MM.1S (cell line): ENCODE data around the gene GPR176.

Experiments
- DNase-seq: peaks from one replicate; pipeline ENCODE4 v3.0.0-alpha.2; 2015
- H2AFZ ChIP-seq: fragments of 300-600 bp; sonication (generic); 2 replicates; pipeline ENCODE4 v1.6.0; 2016; ENCODE audit warnings: antibody characterized with exemption, low read length
- H3F3A ChIP-seq: fragments of 300-600 bp; sonication (generic); 2 replicates; pipeline ENCODE4 v1.6.1; 2016; ENCODE audit warnings: mild to moderate bottlenecking, antibody characterized with exemption, low read length, moderate library complexity, mixed read lengths; ENCODE audit not compliant: insufficient read depth
- H3K27ac ChIP-seq: fragments of 300-600 bp; sonication (generic); 2 replicates; pipeline ENCODE4 v1.5.1; 2016; ENCODE audit warnings: mild to moderate bottlenecking, low read length
- H3K27me3 ChIP-seq: fragments of 300-600 bp; sonication (generic); replicated peaks from 2 replicates; pipeline ENCODE4 v1.6.0; 2016; ENCODE audit warnings: low read length; ENCODE audit not compliant: insufficient read depth
- H3K36me3 ChIP-seq: fragments of 300-600 bp; sonication (generic); replicated peaks from 2 replicates; pipeline ENCODE4 v1.6.1; 2016; ENCODE audit warnings: mild to moderate bottlenecking, low read length, mixed read lengths; ENCODE audit not compliant: insufficient read depth
- H3K4me1 ChIP-seq: fragments of 300-600 bp; sonication (generic); 2 replicates; pipeline ENCODE4 v1.6.1; 2016; ENCODE audit warnings: low read length, mixed read lengths
- H3K4me2 ChIP-seq: fragments of 300-600 bp; sonication (generic); 2 replicates; pipeline ENCODE4 v1.6.0; 2016; ENCODE audit warnings: low read depth, low read length
- H3K4me3 ChIP-seq: fragments of 300-600 bp; sonication (generic); 2 replicates; pipeline ENCODE4 v1.5.1; 2016; ENCODE audit warnings: low read length, mixed read lengths
- H3K79me2 ChIP-seq: fragments of 300-600 bp; sonication (generic); 2 replicates; pipeline ENCODE4 v1.6.1; 2016; ENCODE audit warnings: mixed run types, low read length, mixed read lengths
- H3K9ac ChIP-seq: fragments of 300-600 bp; sonication (generic); 2 replicates; pipeline ENCODE4 v1.6.1; 2016; ENCODE audit warnings: low read length, mixed read lengths
- H3K9me2 ChIP-seq: fragments of 300-600 bp; sonication (generic); replicated peaks from 2 replicates; pipeline ENCODE4 v1.6.1; 2016; ENCODE audit warnings: mild to moderate bottlenecking, low read length, mixed read lengths; ENCODE audit not compliant: insufficient read depth
- H3K9me3 ChIP-seq: fragments of 300-600 bp; sonication (generic); replicated peaks from 2 replicates; pipeline ENCODE4 v1.6.1; 2016; ENCODE audit warnings: mild to moderate bottlenecking, low read length, mixed read lengths; ENCODE audit not compliant: insufficient read depth
- H4K20me1 ChIP-seq: fragments of 300-600 bp; sonication (generic); 2 replicates; pipeline ENCODE4 v1.6.1; 2016; ENCODE audit warnings: mild to moderate bottlenecking, low read length, moderate library complexity, mixed read lengths; ENCODE audit not compliant: insufficient read depth
- EZH2 ChIP-seq: fragments of 300-600 bp; sonication (generic); optimal IDR thresholded peaks from 2 replicates; pipeline ENCODE3; 2017; ENCODE audit warnings: low read depth, mild to moderate bottlenecking, antibody characterized with exemption, low read length, mixed read lengths
- EZH2phosphoT487 ChIP-seq: fragments of 300-600 bp; sonication (generic); IDR thresholded peaks from 2 replicates; pipeline ENCODE4 v1.6.1; 2018; ENCODE audit warnings: antibody characterized with exemption, low read length
- TF ChIP-seq, protein P1 (sequence below): fragments of 300-600 bp; sonication (generic); IDR thresholded peaks from 2 replicates; pipeline ENCODE4 v1.5.1; 2016; ENCODE audit warnings: antibody characterized with exemption, low read length, mixed read lengths

GPR176 gene

DNA sequence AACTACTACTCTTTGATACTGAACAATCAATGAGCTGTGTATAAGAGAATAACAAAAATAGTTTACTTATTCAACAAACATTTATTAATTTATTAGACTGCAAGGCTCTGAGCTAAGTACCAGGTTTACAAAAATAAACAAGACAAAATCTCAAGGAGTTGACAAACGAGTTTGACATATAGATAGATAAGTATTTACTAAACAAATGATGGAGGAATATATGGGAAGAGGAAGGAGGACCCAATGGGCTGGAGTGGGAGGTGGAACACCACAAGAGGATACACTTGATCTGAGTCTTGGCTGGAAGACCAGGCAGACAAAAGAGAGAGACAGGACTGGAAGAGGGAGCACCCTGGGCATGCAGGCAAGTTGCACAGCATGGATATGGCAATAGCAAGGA lies 89.9 kb downstream of the GPR176 start:
- Histone ChIP-seq H3K9ac (no peak overlapping the region), H3K79me2 (no peaks in the 10 kb centered on the region), H3K4me3 (no peak overlapping the region), H2AFZ (no peak overlapping the region), H3K36me3 (no peaks in the 10 kb centered on the region), H3F3A (no peaks in the 10 kb centered on the region), H3K4me1 (no peaks in the 10 kb centered on the region), H3K9me2 (no peaks in the 10 kb centered on the region), H3K27me3 (no peaks in the 10 kb centered on the region), H3K27ac (no peak overlapping the region), H3K4me2 (no peak overlapping the region), H3K9me3 (no peaks in the 10 kb centered on the region), H4K20me1 (no peaks in the 10 kb centered on the region)
- TF ChIP-seq EZH2phosphoT487 (no peak), EZH2 (no peak)
- TF ChIP-seq, protein P1, sequence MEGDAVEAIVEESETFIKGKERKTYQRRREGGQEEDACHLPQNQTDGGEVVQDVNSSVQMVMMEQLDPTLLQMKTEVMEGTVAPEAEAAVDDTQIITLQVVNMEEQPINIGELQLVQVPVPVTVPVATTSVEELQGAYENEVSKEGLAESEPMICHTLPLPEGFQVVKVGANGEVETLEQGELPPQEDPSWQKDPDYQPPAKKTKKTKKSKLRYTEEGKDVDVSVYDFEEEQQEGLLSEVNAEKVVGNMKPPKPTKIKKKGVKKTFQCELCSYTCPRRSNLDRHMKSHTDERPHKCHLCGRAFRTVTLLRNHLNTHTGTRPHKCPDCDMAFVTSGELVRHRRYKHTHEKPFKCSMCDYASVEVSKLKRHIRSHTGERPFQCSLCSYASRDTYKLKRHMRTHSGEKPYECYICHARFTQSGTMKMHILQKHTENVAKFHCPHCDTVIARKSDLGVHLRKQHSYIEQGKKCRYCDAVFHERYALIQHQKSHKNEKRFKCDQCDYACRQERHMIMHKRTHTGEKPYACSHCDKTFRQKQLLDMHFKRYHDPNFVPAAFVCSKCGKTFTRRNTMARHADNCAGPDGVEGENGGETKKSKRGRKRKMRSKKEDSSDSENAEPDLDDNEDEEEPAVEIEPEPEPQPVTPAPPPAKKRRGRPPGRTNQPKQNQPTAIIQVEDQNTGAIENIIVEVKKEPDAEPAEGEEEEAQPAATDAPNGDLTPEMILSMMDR: no peak
- no peak for DNase-seq

DNA sequence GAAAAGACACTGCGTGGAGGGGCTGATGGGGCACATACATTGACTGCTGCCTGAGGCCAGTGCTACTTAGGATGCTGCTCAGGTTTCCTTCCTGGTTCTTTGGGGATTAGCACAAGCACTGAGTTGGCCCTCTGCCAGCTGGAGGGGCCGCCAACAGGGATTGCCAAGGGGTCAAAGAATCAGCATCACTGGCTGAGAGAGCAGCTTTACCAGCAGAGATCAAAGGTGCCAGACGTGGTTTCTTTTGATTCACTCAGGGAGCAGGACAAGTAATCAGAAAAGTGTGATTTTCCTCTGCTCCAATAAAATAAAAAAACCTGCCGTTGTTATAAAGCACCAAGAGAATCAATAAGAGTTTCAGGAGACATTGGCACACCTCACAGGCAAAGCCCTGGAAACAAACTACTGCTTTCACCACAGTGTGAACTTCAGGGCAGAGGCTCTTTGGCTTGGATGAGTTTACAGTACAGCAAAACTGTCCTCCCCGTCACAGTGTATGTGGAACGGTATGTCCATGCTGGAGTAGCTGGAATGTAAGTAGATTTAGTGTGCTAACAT lies 91.6 kb downstream of the GPR176 start:
- Histone ChIP-seq H3K79me2 (no peaks in the 10 kb centered on the region), H3K9ac (no peak overlapping the region), H3K4me1 (no peaks in the 10 kb centered on the region), H4K20me1 (no peaks in the 10 kb centered on the region), H3F3A (no peaks in the 10 kb centered on the region), H2AFZ (no peak overlapping the region), H3K9me3 (no peaks in the 10 kb centered on the region), H3K4me2 (no peak overlapping the region), H3K27ac (no peak overlapping the region), H3K4me3 (no peak overlapping the region), H3K27me3 (no peaks in the 10 kb centered on the region), H3K9me2 (no peaks in the 10 kb centered on the region), H3K36me3 (no peaks in the 10 kb centered on the region)
- no peak for DNase-seq
- no peak for TF ChIP-seq EZH2
- TF ChIP-seq, protein P1: no peak
- TF ChIP-seq EZH2phosphoT487: no peak

GRCh38 chr15:39826975-39827374 lies 93.1 kb downstream of the GPR176 start:
- Histone ChIP-seq H3K79me2 (no peaks in the 10 kb centered on the region), H3K4me3 (no peak overlapping the region)

DNA sequence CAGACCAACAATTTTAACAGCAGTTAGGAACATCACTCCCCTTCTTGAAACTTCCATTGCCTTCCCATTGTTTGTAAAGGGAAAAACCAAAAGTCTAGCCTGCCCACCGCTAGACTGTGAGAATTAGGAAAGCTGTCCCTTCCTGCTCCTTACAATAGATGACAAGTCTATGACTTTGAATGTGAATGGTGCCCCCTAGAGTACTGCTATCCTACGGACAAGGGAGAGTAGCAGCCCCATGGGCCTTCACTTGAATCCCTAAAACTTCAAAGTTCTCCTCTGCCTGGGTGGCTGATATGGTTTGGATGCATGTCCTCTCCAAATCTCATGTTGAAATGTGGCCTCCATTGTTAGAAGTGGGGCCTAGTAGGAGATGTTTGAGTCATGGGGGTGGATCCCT lies 96.4 kb downstream of the GPR176 start:
- H3K27ac ChIP-seq: no peak overlapping the region
- no peak overlapping the region for H2AFZ ChIP-seq
- H3K9me2 ChIP-seq: no peaks in the 10 kb centered on the region
- H3K9me3 ChIP-seq: no peaks in the 10 kb centered on the region
- no peaks in the 10 kb centered on the region for H3K79me2 ChIP-seq
- no peak overlapping the region for H3K9ac ChIP-seq
- no peaks in the 10 kb centered on the region for H3K36me3 ChIP-seq
- H3K27me3 ChIP-seq: no peaks in the 10 kb centered on the region
- no peaks in the 10 kb centered on the region for H3F3A ChIP-seq
- TF ChIP-seq, protein P1: no peak
- no peak for TF ChIP-seq EZH2phosphoT487
- no peak for TF ChIP-seq EZH2
- no peak for DNase-seq
- H3K4me3 ChIP-seq: no peak overlapping the region
- no peaks in the 10 kb centered on the region for H4K20me1 ChIP-seq
- H3K4me1 ChIP-seq: no peaks in the 10 kb centered on the region
- no peak overlapping the region for H3K4me2 ChIP-seq

More at GRCh38 chr15:39826975-39827374, 93.1 kb downstream of the GPR176 start:
- no peaks in the 10 kb centered on the region for H3K4me1 ChIP-seq
- H4K20me1 ChIP-seq: no peaks in the 10 kb centered on the region
- no peaks in the 10 kb centered on the region for H3K36me3 ChIP-seq
- no peaks in the 10 kb centered on the region for H3K9me2 ChIP-seq
- no peaks in the 10 kb centered on the region for H3F3A ChIP-seq
- no peak for DNase-seq
- no peak overlapping the region for H3K9ac ChIP-seq
- no peak overlapping the region for H3K4me2 ChIP-seq
- H3K9me3 ChIP-seq: no peaks in the 10 kb centered on the region
- no peak overlapping the region for H2AFZ ChIP-seq
- no peak for TF ChIP-seq EZH2
- H3K27me3 ChIP-seq: no peaks in the 10 kb centered on the region
- H3K27ac ChIP-seq: no peak overlapping the region
